Measurements from ENCODE around the gene TOGARAM2.

TOGARAM2 gene

GRCh38 chr2:29046321-29046720, 65.2 kb downstream of the TOGARAM2 start:
- in situ Hi-C loops (cut with MboI; ENCODE audit: low sequenced_read_pairs, unreplicated experiment): no loop called here
- DNase-seq (ENCODE audit: low spot score): no peak
- no peak for TF ChIP-seq CTCF (IDR thresholded peaks at IDR 0.05; ENCODE audit: borderline replicate concordance, control extremely low read depth, extremely low read depth, insufficient read depth, missing control alignments)

GRCh38 chr2:29047083-29047845, 66.2 kb downstream of the TOGARAM2 start:
- TF ChIP-seq CTCF (IDR thresholded peaks at IDR 0.05; ENCODE audit: borderline replicate concordance, control extremely low read depth, extremely low read depth, insufficient read depth, missing control alignments): no peak
- in situ Hi-C loops (cut with MboI; ENCODE audit: low sequenced_read_pairs, unreplicated experiment): no loop called here
- no peak for DNase-seq (ENCODE audit: low spot score)

- in situ Hi-C loops (cut with MboI; ENCODE audit: low sequenced_read_pairs, unreplicated experiment): no loop called here
- no peak for DNase-seq (ENCODE audit: low spot score)
- no peak for TF ChIP-seq CTCF (IDR thresholded peaks at IDR 0.05; ENCODE audit: borderline replicate concordance, control extremely low read depth, extremely low read depth, insufficient read depth, missing control alignments)
Measured at GRCh38 chr2:29050591-29050990, 69.5 kb downstream of the TOGARAM2 start.

GRCh38 chr2:29051730-29052129, 70.6 kb downstream of the TOGARAM2 start:
- in situ Hi-C loops (cut with MboI; ENCODE audit: low sequenced_read_pairs, unreplicated experiment): no loop called here
- no peak for DNase-seq (ENCODE audit: low spot score)

GRCh38 chr2:29052807-29053206, 71.7 kb downstream of the TOGARAM2 start:
- no peak for DNase-seq (ENCODE audit: low spot score)
- in situ Hi-C loops (cut with MboI; ENCODE audit: low sequenced_read_pairs, unreplicated experiment): no loop called here
- TF ChIP-seq CTCF (IDR thresholded peaks at IDR 0.05; ENCODE audit: borderline replicate concordance, control extremely low read depth, extremely low read depth, insufficient read depth, missing control alignments): no peak

More at GRCh38 chr2:29051730-29052129, 70.6 kb downstream of the TOGARAM2 start:
- no peak for TF ChIP-seq CTCF (IDR thresholded peaks at IDR 0.05; ENCODE audit: borderline replicate concordance, control extremely low read depth, extremely low read depth, insufficient read depth, missing control alignments)

GRCh38 chr2:29053223-29053622, 72.1 kb downstream of the TOGARAM2 start:
- no peak for DNase-seq (ENCODE audit: low spot score)
- in situ Hi-C loops (cut with MboI; ENCODE audit: low sequenced_read_pairs, unreplicated experiment): no loop called here
- no peak for TF ChIP-seq CTCF (IDR thresholded peaks at IDR 0.05; ENCODE audit: borderline replicate concordance, control extremely low read depth, extremely low read depth, insufficient read depth, missing control alignments)

All from GM13976 (cell line).